ENCODE results near the gene SLC35F5. TPM values are rescaled to one million over a fixed set of nuclear protein-coding genes. Genes with fewer than 3 reads are reported as not detected.

The SLC35F5 gene
- total and polyA plus RNA-seq, 2 of the 4 experiments (the other 2 are of a cell fraction): 30.5 to 93.4 TPM

- ChIA-PET CTCF (no interaction called here), POLR2A (ENCODE audit: unreplicated experiment) (no interaction called here)
- ATAC-seq (ENCODE audit: low read depth): peak; percentile 31; the same call in 1 of the 2 replicates
- no peak overlapping the region for H2AK9ac ChIP-seq (replicated peaks; ENCODE audit: low read depth, low read length, poor library complexity)
- H2AK5ac ChIP-seq (ENCODE audit: low read depth, low read length): peak overlapping the region; percentile 82; the same call in 1 of the 2 replicates
- BruUV-seq (replicated peaks): no TSS peak
- H3K4me2 ChIP-seq (ENCODE audit: low read depth, low read length): no peak overlapping the region
- H3K9me1 ChIP-seq (ENCODE audit: insufficient read depth, low read length): no peaks in the 10 kb centered on the region
- no peak overlapping the region for H3K14ac ChIP-seq (replicated peaks; ENCODE audit: low read depth, low read length)
- H2BK120ac ChIP-seq (ENCODE audit: low read depth, low read length): no peak overlapping the region
- no peak overlapping the region for H3K4ac ChIP-seq (ENCODE audit: low read depth, low read length)
- 80% methylated on average over 2 of the region's 8 CpGs; no CpG with 5 or more reads in 1 of the 2 experiments for WGBS, 2 experiments (ENCODE audit: extremely low coverage in 2 of 2, insufficient read length in 1 of 2)
- in situ Hi-C loops (cut with MboI; ENCODE audit: low sequenced_read_pairs): no loop called here
- H2BK5ac ChIP-seq (ENCODE audit: low read depth, low read length, poor library complexity, severe bottlenecking): peak overlapping the region; percentile 45
- H2BK15ac ChIP-seq (ENCODE audit: low read depth, low read length): no peak overlapping the region
- 0 out of 2 replicates have a peak overlapping the region, but pooled peaks have one; percentile 79 for H3K23ac ChIP-seq (ENCODE audit: low read depth, low read length)
- peaks cover 3% of the 10 kb centered on the region; the same call in 1 of the 2 replicates for H3K4me1 ChIP-seq (ENCODE audit: control insufficient read depth, insufficient read depth, low read length)
- no peak overlapping the region for H4K8ac ChIP-seq (ENCODE audit: low read depth in 2 of 2, low read length in 2 of 2)
- H3K36me3 ChIP-seq (ENCODE audit: control insufficient read depth, insufficient read depth, low read length): no peaks in the 10 kb centered on the region
- H3K9ac ChIP-seq (ENCODE audit: low read depth, low read length): no peak overlapping the region
- H2BK20ac ChIP-seq (ENCODE audit: low read depth, low read length): no peak overlapping the region
- H4K91ac ChIP-seq (ENCODE audit: insufficient read depth, low read depth, low read length): no peak overlapping the region
- H3K79me1 ChIP-seq (ENCODE audit: low read depth in 1 of 2, low read length in 2 of 2): no peaks in the 10 kb centered on the region
- no peak overlapping the region for H3K18ac ChIP-seq (ENCODE audit: low read depth, low read length)
- DNase-seq: peak; percentile 59
- no peaks in the 10 kb centered on the region for H3K9me3 ChIP-seq (ENCODE audit: control insufficient read depth, insufficient read depth, low read length)
- H3K56ac ChIP-seq (ENCODE audit: extremely low read depth, insufficient read depth, low read length): no peak overlapping the region
- no peaks in the 10 kb centered on the region for H4K20me1 ChIP-seq (ENCODE audit: insufficient read depth, low read length)
- dilution Hi-C loops (cut with HindIII; ENCODE audit: low sequenced_read_pairs, unreplicated experiment): no loop called here
- H4K5ac ChIP-seq (ENCODE audit: low read depth, low read length): no peak overlapping the region
- no peak overlapping the region for H3K4me3 ChIP-seq (ENCODE audit: insufficient read depth, low read depth, low read length)
- H3K27me3 ChIP-seq (ENCODE audit: control insufficient read depth, insufficient read depth, low read length): no peaks in the 10 kb centered on the region
- TF ChIP-seq CHD1 (IDR thresholded peaks at IDR 0.05; ENCODE audit: low read depth, low read length) (no peak), BHLHE40 (IDR thresholded peaks at IDR 0.05; ENCODE audit: low read depth, low read length) (peak; percentile 22; the same call in 1 of the 2 replicates)
- intact Hi-C loops (cut with micrococcal nuclease): no loop called here
- H2AFZ ChIP-seq (replicated peaks; ENCODE audit: low read length, poor library complexity): no peak overlapping the region
- H3K27ac ChIP-seq (ENCODE audit: insufficient read depth, low read length): no peak overlapping the region
Measured at GRCh38 chr2:113685471-113685870, 71.0 kb downstream of the SLC35F5 start.
